Measurements from ENCODE around the gene ARMC5.

- no peak for TF ChIP-seq CTCF (IDR thresholded peaks at IDR 0.05)
- no peak for TF ChIP-seq EP300 (IDR thresholded peaks at IDR 0.05)
Observed at GRCh38 chr16:31411024-31411844, 48.1 kb upstream of the ARMC5 start.
